Astrocyte of the cerebellum (primary cell): Measurements from ENCODE around the gene GAA.
A peak's percentile ranks its signal among the peaks of the same experiment; 100 is the strongest.

Experiments used
- DNase-seq: peaks from one replicate; pipeline ENCODE4 v3.0.0-alpha.2; 2011; ENCODE audit warnings: low read depth
- H3K4me3 ChIP-seq: 2 replicates; pipeline ENCODE4 v1.5.1; 2011; ENCODE audit warnings: mild to moderate bottlenecking, low read depth, low read length, moderate library complexity
- in situ Hi-C: cut with HindIII; loops from 2 replicates; pipeline ENCODE4 v1.10.0; 2017; ENCODE audit warnings: low sequenced_read_pairs
- TF ChIP-seq, protein P1 (sequence below): IDR thresholded peaks from 2 replicates; pipeline ENCODE4 v1.5.1; 2012; ENCODE audit warnings: low read length, low read depth, moderate library complexity, mild to moderate bottlenecking; ENCODE audit errors: missing control alignments

Gene GAA

DNA sequence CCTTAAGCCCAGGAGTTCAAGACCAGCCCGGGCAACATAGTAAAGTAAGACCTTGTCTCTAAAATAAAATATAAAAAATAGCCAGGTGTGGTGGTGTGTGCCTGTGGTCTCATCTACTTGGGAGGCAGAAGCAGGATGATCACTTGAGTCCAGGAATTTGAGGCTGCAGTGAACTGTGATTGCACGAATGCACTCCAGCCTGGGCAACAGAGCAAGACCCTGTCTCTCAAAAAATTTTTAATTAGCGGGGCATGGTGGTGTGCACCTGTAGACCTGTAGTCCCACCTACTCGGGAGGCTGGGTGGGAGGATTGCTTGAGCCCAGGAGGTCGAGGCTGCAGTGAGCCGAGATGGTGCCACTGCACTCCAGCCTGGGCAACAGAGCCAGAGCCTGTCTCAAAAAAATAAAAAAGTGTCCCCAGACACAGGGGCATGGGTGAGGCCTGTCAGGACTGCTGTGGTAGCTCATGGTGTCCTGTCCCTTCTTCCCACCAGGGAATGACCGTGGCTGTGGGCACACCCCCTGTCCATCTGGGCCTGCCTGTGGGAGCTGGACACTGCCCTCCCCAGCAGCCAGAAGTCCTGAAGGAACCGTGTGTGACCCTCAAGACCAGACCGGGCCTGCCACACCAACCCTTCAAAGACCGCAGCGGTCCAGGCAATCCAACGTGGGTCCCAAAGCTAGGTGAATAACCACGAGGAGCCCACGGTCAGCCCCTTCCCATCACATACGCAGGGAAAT lies 30.8 kb upstream of the GAA start:
- peak overlapping the region; percentile 18 for H3K4me3 ChIP-seq
- in situ Hi-C loops = no loop called here
- TF ChIP-seq, protein P1, sequence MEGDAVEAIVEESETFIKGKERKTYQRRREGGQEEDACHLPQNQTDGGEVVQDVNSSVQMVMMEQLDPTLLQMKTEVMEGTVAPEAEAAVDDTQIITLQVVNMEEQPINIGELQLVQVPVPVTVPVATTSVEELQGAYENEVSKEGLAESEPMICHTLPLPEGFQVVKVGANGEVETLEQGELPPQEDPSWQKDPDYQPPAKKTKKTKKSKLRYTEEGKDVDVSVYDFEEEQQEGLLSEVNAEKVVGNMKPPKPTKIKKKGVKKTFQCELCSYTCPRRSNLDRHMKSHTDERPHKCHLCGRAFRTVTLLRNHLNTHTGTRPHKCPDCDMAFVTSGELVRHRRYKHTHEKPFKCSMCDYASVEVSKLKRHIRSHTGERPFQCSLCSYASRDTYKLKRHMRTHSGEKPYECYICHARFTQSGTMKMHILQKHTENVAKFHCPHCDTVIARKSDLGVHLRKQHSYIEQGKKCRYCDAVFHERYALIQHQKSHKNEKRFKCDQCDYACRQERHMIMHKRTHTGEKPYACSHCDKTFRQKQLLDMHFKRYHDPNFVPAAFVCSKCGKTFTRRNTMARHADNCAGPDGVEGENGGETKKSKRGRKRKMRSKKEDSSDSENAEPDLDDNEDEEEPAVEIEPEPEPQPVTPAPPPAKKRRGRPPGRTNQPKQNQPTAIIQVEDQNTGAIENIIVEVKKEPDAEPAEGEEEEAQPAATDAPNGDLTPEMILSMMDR = no peak
- no peak for DNase-seq

DNA sequence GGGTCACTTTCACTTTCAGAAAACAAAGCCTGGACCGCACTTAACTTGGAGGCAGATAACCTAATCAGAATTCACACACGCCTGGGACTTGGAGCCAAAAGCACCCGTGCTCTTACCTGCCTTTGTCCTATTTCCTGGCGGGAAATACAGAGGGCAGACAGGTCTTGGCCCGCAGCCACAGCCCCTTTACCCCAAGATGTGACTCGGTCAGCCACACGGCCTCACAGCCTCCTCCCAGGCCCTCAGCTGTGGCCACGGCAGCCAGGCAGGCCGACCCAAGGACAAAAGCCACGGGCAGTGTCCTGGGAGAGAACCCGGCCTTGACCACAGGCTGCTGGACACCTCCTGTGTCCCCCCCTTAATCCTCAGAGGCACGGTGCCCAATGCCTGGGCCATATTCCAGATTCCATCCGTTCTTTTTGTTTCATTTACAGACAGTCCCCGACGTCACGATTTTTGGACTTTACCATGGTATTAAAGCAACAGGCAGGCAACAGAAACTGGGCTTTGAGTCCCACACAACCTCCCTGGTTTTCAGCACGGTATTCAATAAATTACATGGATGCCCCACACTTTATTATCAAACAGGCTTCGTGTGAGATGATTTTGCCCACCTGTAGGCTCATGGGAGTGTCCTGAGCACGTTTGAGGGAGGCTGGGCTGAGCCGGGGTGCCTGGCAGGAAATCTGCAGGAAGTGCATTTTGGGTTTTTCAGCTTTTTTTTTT lies 30.1 kb upstream of the GAA start:
- TF ChIP-seq, protein P1 = no peak
- in situ Hi-C loops = no loop called here
- peak; percentile 49 for DNase-seq
- H3K4me3 ChIP-seq = peak overlapping the region; percentile 18

DNA sequence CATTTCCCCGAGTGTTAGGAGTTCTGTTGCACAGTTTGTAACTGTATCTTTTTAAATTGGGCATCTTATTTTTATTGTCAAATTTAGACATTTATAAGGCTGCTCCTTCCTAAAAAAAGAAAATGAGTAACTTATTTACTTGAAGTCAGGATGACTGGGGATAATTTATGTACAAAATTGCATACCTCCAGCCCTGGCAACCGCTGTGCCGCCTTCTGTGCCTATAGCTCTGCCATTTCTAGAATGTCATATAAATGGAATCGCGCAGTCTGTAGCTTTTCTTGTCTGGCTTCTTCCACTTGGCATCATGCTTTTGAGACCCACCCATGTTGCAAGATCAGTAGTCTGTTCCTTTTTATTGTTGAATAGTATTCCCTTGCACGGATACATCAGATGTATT lies 29.0 kb upstream of the GAA start:
- TF ChIP-seq, protein P1 = no peak
- H3K4me3 ChIP-seq = no peak overlapping the region
- DNase-seq = no peak
- in situ Hi-C loops = no loop called here

DNA sequence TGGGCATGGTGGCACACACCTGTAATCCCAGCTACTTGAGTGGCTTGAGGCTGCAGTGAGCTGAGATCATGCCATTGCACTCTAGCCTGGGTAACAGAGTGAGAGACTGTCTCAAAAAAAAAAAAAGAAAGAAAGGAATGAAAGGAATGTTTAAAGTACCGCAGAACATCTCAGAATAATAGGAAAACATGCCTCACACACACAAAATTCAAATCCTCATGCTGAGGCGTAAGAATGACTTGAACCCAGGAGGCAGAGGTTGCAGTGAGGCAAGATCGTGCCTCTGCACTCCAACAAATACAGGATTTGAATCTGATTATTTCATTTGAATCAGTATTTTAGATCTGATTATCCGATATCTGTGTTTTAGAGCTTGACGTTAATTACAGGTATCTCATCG lies 21.3 kb upstream of the GAA start:
- TF ChIP-seq, protein P1 = no peak
- in situ Hi-C loops = no loop called here
- no peak overlapping the region for H3K4me3 ChIP-seq
- DNase-seq = no peak

DNA sequence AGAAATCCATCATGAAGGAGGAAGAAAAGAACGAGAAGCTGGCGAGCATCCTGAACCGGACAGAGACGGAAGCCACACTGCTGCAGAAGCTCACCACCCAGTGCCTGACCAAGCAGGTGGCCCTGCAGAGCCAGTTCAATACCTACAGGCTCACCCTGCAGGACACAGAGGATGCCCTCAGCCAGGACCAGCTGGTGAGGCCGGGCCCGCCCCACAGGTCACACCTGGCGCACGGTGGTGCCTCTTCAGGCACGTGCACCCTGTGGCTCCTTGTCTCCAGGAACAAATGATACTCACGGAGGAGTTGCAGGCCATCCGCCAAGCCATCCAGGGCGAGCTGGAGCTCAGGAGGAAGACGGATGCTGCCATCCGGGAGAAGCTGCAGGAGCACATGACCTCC lies 19.8 kb upstream of the GAA start:
- no peak overlapping the region for H3K4me3 ChIP-seq
- DNase-seq = no peak
- TF ChIP-seq, protein P1 = no peak
- in situ Hi-C loops = no loop called here

DNA sequence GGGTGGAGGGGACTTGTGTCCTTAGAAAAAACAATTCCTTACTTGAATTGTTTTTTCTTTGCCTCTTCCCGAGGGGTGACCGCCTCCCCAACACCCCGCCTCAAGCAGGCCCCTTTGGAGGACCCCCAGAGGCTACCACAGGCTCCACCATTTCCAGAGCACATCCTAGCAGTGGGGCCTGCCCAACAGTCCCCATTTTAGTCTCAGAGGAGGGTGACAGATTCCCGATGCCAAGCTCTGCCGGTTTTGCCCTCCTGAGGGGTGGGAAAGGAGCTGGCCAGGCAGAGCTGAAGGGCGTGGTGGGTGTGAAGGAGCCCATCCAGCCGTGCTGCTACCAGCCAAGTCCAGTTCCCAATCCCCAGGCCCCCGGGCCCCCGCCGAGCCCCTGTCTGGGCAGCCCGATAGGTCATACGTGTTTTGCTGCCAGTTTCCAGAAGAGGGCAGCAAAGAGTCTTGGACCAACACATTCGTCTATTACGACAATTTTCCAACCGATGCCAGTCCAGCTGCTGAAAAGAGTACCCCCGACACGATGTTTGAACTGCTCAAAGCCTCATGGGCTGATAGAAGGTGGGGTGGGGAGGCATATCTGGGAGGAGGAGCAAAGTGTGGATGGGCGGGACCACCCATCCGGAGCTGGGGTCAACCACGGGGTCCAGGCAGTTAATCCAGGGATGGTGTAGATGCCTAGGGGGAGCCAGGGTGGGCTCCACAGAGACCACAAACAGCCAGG lies 18.8 kb upstream of the GAA start:
- no peak overlapping the region for H3K4me3 ChIP-seq
- peak; percentile 64 for DNase-seq
- in situ Hi-C loops = no loop called here
- TF ChIP-seq, protein P1 = peak; percentile 76
